HS-27A (cell line): Measurements from ENCODE around the gene NRDC.
A peak's percentile ranks its signal among the peaks of the same experiment; 100 is the strongest.
"Not testable (repeated sequence)": the region's sequence is repeated elsewhere in the genome, so short reads cannot be mapped to it uniquely, and the experiment has no call there.

Source experiments
- DNase-seq: peaks from one replicate; pipeline ENCODE4 v3.0.0-alpha.2; 2012; ENCODE audit warnings: low read depth, missing footprints

The NRDC gene

DNA sequence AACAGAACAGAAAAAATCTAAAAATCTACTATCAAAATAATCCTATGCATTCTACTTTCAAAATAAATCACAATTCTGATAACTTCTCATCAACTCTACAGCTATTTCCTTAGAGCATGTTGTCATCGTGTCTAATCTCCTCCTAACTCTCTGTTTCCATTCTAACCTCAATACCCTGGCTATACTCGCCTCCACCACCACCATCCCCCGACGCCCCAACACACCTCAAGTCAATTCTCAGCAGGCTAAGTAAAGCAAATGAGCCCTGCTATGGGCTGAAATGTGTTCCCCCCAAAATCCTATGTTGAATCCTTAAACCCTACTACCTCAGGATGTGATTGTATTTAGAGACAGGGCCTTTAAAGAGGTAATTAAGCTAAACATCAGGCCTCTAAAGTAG, 34.6 kb downstream of the NRDC start:
- no peak for DNase-seq

GRCh38 chr1:51842261-51842660, 36.3 kb downstream of the NRDC start:
- DNase-seq, result no peak

DNA sequence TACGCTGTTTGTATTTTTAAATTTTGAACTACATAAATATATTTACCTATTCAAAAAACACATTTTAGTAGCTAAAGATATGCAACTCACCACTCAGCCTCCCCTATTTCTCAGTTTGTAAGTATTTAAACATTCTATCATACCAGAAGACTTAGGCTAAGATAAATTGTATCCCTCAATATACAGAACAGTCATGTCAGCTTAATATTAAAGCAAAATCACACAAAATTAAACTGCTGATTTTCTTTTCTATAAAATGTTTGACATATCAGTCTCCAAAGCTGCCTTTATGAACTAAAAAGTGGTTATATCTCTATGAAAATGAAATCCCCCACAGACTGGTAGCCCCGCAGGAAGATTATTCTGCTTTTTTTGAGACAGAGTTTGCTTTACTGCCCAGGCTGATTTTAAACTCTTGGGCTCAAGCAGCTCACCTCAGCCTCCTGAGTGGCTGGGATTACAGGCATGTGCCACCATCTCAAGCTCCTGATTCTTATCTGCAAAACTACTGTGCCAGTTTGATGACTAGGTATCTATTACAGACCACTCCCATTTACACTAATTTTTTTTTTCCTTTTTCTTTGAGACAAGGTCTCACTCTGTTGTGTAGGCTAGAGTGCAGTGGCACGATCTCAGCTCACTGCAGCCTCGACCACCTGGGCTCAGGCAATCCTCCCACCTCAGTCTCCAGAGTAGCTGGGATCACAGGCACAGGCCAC, 37.6 kb downstream of the NRDC start:
- no peak for DNase-seq

GRCh38 chr1:51840182-51840581, 38.3 kb downstream of the NRDC start:
- DNase-seq, result no peak

GRCh38 chr1:51839094-51839493, 39.4 kb downstream of the NRDC start:
- no peak for DNase-seq

GRCh38 chr1:51837243-51837642, 41.3 kb downstream of the NRDC start:
- no peak for DNase-seq

DNA sequence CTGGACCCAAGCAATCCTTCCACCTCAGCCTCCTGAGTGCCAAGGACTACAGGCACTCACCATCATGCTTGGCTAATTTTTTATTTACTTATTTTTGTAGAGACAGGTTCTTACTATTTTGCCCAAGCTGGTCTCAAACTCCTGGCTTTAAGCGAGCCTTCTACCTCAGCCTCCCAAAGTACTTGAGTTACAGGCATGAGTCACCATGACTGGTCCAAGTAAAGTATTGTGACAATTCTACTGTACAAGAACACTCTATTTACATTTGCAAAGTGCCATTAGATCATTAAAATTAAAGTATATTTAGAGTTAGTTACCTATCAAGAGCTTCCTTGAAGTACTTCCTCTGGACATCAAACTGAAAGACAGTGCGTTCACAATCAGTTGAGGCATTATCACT, 44.8 kb downstream of the NRDC start:
- DNase-seq, result no peak

GRCh38 chr1:51829058-51829457, 49.5 kb downstream of the NRDC start:
- no peak for DNase-seq

DNA sequence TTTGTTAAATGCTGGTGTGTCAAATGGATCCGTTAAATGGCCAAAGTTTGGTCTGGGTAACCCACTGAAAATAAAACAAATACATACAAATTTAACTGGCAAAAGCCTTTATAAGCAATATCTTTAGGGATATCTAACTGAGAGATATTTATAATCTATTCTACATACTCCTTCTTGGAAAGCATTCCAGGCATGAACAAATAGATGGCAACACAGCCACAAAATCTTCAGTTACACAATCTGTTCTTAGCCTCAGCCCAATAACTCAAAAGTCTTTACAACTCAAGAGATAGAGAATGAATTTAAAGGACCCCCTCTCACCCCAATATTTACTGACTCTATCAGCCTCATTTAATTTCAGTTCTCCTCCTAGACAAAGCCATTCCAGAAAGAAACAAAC, 58.7 kb downstream of the NRDC start:
- DNase-seq, result no peak

- not testable (repeated sequence) for DNase-seq
Measured at GRCh38 chr1:51819021-51819420, 59.5 kb downstream of the NRDC start.

DNA sequence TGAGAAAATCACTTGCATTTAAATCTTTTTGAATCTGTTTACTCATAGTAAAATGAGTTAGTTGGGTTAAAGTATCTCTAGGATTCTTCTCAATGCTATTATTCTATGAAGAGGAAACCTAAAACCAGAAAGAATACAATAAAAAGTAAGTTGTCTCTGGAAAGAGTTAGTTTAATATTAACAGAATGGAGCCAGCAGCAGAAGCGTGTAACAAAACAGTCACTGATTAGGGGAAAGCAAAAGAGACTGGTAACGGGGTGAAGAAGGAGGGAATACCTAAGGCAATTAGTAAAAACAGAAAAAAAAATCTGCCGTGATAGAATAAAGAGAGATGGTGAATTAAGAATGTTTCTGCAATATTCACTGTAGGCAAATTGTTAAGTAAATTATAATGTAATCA, 60.0 kb downstream of the NRDC start:
- no peak for DNase-seq

DNA sequence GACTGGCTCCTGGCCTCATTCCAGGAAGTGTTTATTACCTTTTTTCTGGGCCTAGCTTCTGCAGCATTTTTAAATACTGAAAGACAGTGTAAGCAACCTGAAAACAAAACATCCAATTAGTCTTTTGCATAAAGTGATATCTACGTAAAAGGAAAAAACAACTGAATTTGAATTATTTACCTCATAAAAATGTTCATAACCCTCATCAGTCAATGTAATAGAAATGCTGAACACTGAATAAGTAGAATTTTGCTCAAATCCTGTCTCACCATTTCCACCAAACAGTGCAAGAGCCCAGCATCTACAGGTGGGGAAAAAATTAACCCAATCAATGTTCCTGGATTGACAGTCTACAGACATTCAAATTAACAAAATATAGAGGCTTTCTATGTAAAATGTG, 64.0 kb downstream of the NRDC start:
- no peak for DNase-seq

GRCh38 chr1:51799372-51799771, 79.2 kb downstream of the NRDC start:
- no peak for DNase-seq

GRCh38 chr1:51794868-51795267, 83.7 kb downstream of the NRDC start:
- no peak for DNase-seq

DNA sequence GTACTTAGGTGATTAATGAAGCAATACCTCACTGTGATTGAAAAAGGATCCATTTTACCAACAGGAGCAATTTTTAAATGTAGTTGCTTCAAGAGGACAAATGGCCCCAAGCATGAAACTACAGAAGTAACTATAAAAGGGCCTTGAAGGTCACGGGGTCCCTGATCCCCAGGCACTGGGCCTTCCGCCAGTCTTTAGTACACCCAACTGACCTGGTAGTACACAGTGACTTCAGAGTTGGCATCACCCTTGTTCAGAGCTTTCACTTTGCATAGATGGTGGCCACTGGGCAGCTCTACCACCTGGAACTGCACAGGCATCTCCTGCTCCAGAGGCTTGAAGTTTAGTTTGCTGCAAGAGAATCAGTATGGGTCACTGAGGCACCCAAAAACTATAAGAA, 84.3 kb downstream of the NRDC start:
- no peak for DNase-seq

- DNase-seq, result no peak
Measured at GRCh38 chr1:51792864-51793263, 85.7 kb downstream of the NRDC start.

GRCh38 chr1:51791888-51792287, 86.6 kb downstream of the NRDC start:
- no peak for DNase-seq

GRCh38 chr1:51790385-51790784, 88.1 kb downstream of the NRDC start:
- DNase-seq, result no peak

GRCh38 chr1:51789342-51789741, 89.2 kb downstream of the NRDC start:
- DNase-seq, result no peak

DNA sequence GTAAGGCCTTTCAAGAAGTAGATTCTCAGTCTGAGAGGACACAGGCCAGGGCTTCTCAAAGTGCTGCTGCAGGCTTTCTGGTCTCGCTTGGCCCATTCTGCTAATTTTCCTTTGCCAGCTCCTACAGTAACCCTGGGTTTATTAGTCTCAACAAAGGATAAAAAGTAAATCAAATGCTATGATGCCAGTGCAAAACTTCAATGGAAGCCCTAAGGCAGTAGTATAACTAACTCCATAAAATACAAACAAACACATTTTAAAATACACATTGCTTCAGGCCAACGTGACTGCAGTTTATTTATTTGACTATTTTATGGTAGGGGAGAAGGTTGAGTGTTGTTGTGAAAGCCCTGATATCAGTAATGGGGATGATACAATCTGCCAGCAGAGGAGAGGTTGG, 89.6 kb downstream of the NRDC start:
- DNase-seq, result no peak

DNA sequence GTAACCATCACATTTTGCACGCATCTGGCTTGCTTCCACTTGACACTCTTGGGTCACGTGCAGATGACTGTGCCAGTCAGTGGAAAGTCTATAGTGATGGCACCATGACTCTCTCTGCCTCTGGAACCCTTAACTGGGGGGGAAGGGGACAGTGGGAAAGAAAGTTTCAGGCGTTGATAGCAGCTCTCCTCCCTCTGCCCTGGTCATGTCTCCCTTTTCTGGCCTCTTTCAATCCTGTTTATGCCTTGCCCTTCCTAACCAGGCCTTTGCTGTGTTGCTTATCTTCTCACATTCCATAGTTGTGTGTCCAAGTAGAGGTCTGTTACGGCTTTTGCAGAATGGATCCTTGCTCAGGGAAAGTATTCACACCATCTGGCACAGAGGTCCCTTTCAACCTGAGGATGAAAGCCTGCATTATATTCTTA, 93.5 kb downstream of the NRDC start:
- no peak for DNase-seq

GRCh38 chr1:51780927-51781326, 97.6 kb downstream of the NRDC start:
- no peak for DNase-seq

DNA sequence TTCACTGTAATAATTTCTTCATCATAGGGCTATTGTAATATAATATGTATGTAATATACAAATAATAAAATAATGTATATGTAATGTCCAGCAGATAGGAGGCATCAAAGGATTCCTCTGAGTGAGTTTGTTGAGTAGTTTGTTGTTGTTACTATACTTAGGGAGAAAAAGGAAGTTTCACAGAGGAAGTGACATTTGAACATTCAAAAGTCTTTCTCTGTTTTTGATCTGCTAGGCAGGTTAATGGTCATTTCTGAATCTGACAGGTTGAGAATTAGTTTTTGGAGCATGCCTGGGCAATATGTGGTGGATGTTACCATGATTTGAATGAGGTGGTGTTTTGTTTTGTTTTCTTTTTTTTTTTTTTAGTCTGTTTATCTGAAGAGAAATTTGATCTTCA, 102.1 kb downstream of the NRDC start:
- no peak for DNase-seq

DNA sequence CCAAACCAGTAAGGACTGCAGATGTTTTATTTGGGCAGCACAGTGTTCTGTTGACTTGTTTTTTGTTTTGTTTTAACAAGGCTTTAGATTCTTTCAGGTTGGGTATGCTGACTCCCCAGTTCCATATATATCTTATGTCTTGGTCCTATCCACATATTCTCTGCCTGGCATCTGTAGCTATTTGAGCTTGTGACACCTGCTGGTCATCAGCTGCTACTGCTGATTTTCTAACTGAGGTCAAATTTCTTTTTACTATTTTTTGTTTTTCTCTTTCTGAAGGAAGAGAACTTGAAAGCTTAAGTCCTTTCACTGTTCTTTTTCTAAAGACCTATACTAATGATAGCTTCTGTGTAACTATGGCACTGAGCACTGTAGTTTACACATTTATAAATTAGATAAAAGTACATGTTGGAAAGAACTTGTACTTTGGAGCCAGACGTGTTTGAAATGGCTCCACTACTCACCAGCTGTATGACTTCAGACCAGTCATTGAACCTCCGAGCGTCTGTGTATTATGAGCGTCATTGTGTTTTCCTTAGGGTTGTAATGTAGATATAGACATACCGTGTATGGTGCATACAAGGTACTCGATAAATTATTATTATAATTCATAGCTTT, 109.4 kb downstream of the NRDC start:
- DNase-seq, result peak; percentile 38
